ENCODE measurements around the gene AGAP1. TPM values are rescaled to one million over a fixed set of nuclear protein-coding genes. Genes with fewer than 3 reads are reported as not detected.

The AGAP1 gene
- total and polyA plus RNA-seq, 9 donors: 5.7 to 32.2 (median 20.2) TPM

- TF ChIP-seq CTCF (IDR thresholded peaks at IDR 0.05): no peak
- TF ChIP-seq EP300 (IDR thresholded peaks at IDR 0.05): no peak
- no peak for TF ChIP-seq POLR2A (IDR thresholded peaks at IDR 0.05)
- H3K36me3 ChIP-seq: no peaks in the 10 kb centered on the region
- DNase-seq: no peak
- 74 to 81% (median 80%) methylated on average over 15 of the region's 15 CpGs for WGBS, 3 donors
- no peak overlapping the region for H3K4me3 ChIP-seq
- intact Hi-C loops (cut with DNase I): no loop called here
- no peaks in the 10 kb centered on the region for H3K4me1 ChIP-seq (ENCODE audit: insufficient read depth)
- no peak overlapping the region for H3K27ac ChIP-seq
- H3K9me3 ChIP-seq: no peaks in the 10 kb centered on the region
- no peaks in the 10 kb centered on the region for H3K27me3 ChIP-seq
Measured at GRCh38 chr2:235981631-235982030, 487.8 kb downstream of the AGAP1 start.

- no peak overlapping the region for H3K27ac ChIP-seq
- intact Hi-C loops (cut with DNase I): no loop called here
- no peaks in the 10 kb centered on the region for H3K36me3 ChIP-seq
- WGBS, 3 donors: 87 to 92% (median 92%) methylated on average over 4 of the region's 4 CpGs
- no peaks in the 10 kb centered on the region for H3K4me1 ChIP-seq (ENCODE audit: insufficient read depth)
- H3K4me3 ChIP-seq: no peak overlapping the region
- H3K9me3 ChIP-seq: no peaks in the 10 kb centered on the region
- DNase-seq: no peak
- TF ChIP-seq CTCF (IDR thresholded peaks at IDR 0.05) (no peak), POLR2A (IDR thresholded peaks at IDR 0.05) (no peak), EP300 (IDR thresholded peaks at IDR 0.05) (no peak)
- no peaks in the 10 kb centered on the region for H3K27me3 ChIP-seq
Measured at GRCh38 chr2:235983016-235983415, 489.2 kb downstream of the AGAP1 start.

- Histone ChIP-seq H3K27me3 (no peaks in the 10 kb centered on the region), H3K27ac (no peak overlapping the region), H3K4me3 (no peak overlapping the region), H3K9me3 (no peaks in the 10 kb centered on the region), H3K36me3 (no peaks in the 10 kb centered on the region), H3K4me1 (ENCODE audit: insufficient read depth) (no peaks in the 10 kb centered on the region)
- intact Hi-C loops (cut with DNase I): no loop called here
- no peak for DNase-seq
- 95 to 97% (median 96%) methylated on average over 6 of the region's 6 CpGs for WGBS, 3 donors
- TF ChIP-seq EP300 (IDR thresholded peaks at IDR 0.05): no peak
- TF ChIP-seq CTCF (IDR thresholded peaks at IDR 0.05): no peak
- no peak for TF ChIP-seq POLR2A (IDR thresholded peaks at IDR 0.05)
Measured at GRCh38 chr2:235984552-235984951, 490.7 kb downstream of the AGAP1 start.

- H3K27ac ChIP-seq: no peak overlapping the region
- TF ChIP-seq EP300 (IDR thresholded peaks at IDR 0.05): no peak
- no peak for TF ChIP-seq POLR2A (IDR thresholded peaks at IDR 0.05)
Measured at GRCh38 chr2:235986361-235986760, 492.5 kb downstream of the AGAP1 start.

GRCh38 chr2:235988271-235989015 is 494.6 kb downstream of the AGAP1 start:
- WGBS, 3 donors: 95 to 96% (median 95%) methylated on average over 21 of the region's 21 CpGs

More at GRCh38 chr2:235986361-235986760, 492.5 kb downstream of the AGAP1 start:
- intact Hi-C loops (cut with DNase I): no loop called here
- WGBS, 3 donors: 19 to 43% (median 25%) methylated on average over 1 of the region's 1 CpG
- H3K4me3 ChIP-seq: no peak overlapping the region
- DNase-seq: no peak
- H3K9me3 ChIP-seq: no peaks in the 10 kb centered on the region
- no peaks in the 10 kb centered on the region for H3K36me3 ChIP-seq
- no peaks in the 10 kb centered on the region for H3K27me3 ChIP-seq
- H3K4me1 ChIP-seq (ENCODE audit: insufficient read depth): no peaks in the 10 kb centered on the region

More at GRCh38 chr2:235988271-235989015, 494.6 kb downstream of the AGAP1 start:
- no peak overlapping the region for H3K27ac ChIP-seq
- TF ChIP-seq CTCF (IDR thresholded peaks at IDR 0.05): no peak
- no peak for TF ChIP-seq POLR2A (IDR thresholded peaks at IDR 0.05)
- TF ChIP-seq EP300 (IDR thresholded peaks at IDR 0.05): no peak
- no peak overlapping the region for H3K4me3 ChIP-seq
- no peaks in the 10 kb centered on the region for H3K4me1 ChIP-seq (ENCODE audit: insufficient read depth)
- no peaks in the 10 kb centered on the region for H3K27me3 ChIP-seq
- no peaks in the 10 kb centered on the region for H3K36me3 ChIP-seq
- DNase-seq: no peak
- intact Hi-C loops (cut with DNase I): no loop called here
- no peaks in the 10 kb centered on the region for H3K9me3 ChIP-seq
